Measurements from ENCODE around the gene TM9SF2. TPM values are rescaled to one million over a fixed set of nuclear protein-coding genes. Genes with fewer than 3 reads are reported as not detected.

Gene TM9SF2
- 144 TPM for total RNA-seq
- polyA plus RNA-seq (ENCODE audit: insufficient read depth, low read depth, low replicate concordance) = 88.3 TPM
- long read RNA-seq, donor 1, transcript TM9SF2-201 (17 exons, 3,430 nt) = major isoform, 36 of 41 reads
- long read RNA-seq, donor 1, partial matches to known transcripts = 5 of 41 reads
- long read RNA-seq, donor 1, other reads (novel, unspliced or antisense) = 0 of 41 reads
- long read RNA-seq, donor 2, transcript TM9SF2-201 (17 exons, 3,430 nt) = major isoform, 60 of 104 reads
- long read RNA-seq, donor 2, partial matches to known transcripts = 44 of 104 reads
- long read RNA-seq, donor 2, other reads (novel, unspliced or antisense) = 0 of 104 reads
- long read RNA-seq, donor 3, transcript TM9SF2-201 (17 exons, 3,430 nt) = major isoform, 74 of 98 reads
- long read RNA-seq, donor 3, partial matches to known transcripts = 24 of 98 reads
- long read RNA-seq, donor 3, other reads (novel, unspliced or antisense) = 0 of 98 reads
- long read RNA-seq, donor 4, transcript TM9SF2-201 (17 exons, 3,430 nt) = major isoform, 73 of 95 reads
- long read RNA-seq, donor 4, partial matches to known transcripts = 22 of 95 reads
- long read RNA-seq, donor 4, other reads (novel, unspliced or antisense) = 0 of 95 reads
- long read RNA-seq, donor 5, transcript TM9SF2-201 (17 exons, 3,430 nt) = major isoform, 6 of 6 reads
- long read RNA-seq, donor 5, partial matches to known transcripts = 0 of 6 reads
- long read RNA-seq, donor 5, other reads (novel, unspliced or antisense) = 0 of 6 reads
- long read RNA-seq, donor 6, transcript TM9SF2-201 (17 exons, 3,430 nt) = major isoform, 31 of 60 reads
- long read RNA-seq, donor 6, partial matches to known transcripts = 29 of 60 reads
- long read RNA-seq, donor 6, other reads (novel, unspliced or antisense) = 0 of 60 reads
- long read RNA-seq, donor 7, transcript TM9SF2-201 (17 exons, 3,430 nt) = major isoform, 219 of 259 reads
- long read RNA-seq, donor 7, partial matches to known transcripts = 23 of 259 reads
- long read RNA-seq, donor 7, other reads (novel, unspliced or antisense) = 17 of 259 reads
- long read RNA-seq, donor 8, transcript TM9SF2-201 (17 exons, 3,430 nt) = major isoform, 50 of 56 reads
- long read RNA-seq, donor 8, partial matches to known transcripts = 6 of 56 reads
- long read RNA-seq, donor 8, other reads (novel, unspliced or antisense) = 0 of 56 reads
- long read RNA-seq, donor 9, transcript TM9SF2-201 (17 exons, 3,430 nt) = major isoform, 29 of 29 reads
- long read RNA-seq, donor 9, partial matches to known transcripts = 0 of 29 reads
- long read RNA-seq, donor 9, other reads (novel, unspliced or antisense) = 0 of 29 reads
- long read RNA-seq, donor 10, transcript TM9SF2-201 (17 exons, 3,430 nt) = major isoform, 40 of 90 reads
- long read RNA-seq, donor 10, partial matches to known transcripts = 50 of 90 reads
- long read RNA-seq, donor 10, other reads (novel, unspliced or antisense) = 0 of 90 reads

GRCh38 chr13:99501184-99501847 is at the start of gene TM9SF2:
Gene TM9SF2 (plus strand): TSS chr13:99501472. CDS start chr13:99501607, 135 bp downstream.
- peak within 1 kb of the TSS; percentile 92 to 93 for H3K27ac ChIP-seq (ENCODE audit: low read depth in 2 of 2, low read length in 2 of 2)
- DNase-seq (peak; percentile 99), FAIRE-seq (no peak)
- H3K27me3 ChIP-seq (ENCODE audit: control insufficient read depth, insufficient read depth, low read length) = no peaks in the 10 kb centered on the region
- peak within 1 kb of the TSS; percentile 86 to 94 (median 88) for H3K4me3 ChIP-seq (ENCODE audit: low read length in 3 of 3)
- no peak for TF ChIP-seq CTCF (IDR thresholded peaks at IDR 0.05; ENCODE audit: borderline replicate concordance, extremely low read depth, insufficient read depth)
- no peaks in the 10 kb centered on the region for H3K36me3 ChIP-seq (ENCODE audit: control insufficient read depth in 2 of 3, insufficient read depth in 3 of 3, low read length in 3 of 3)
- peak within 1 kb of the TSS; percentile 85 to 95 (median 91) for H3K9ac ChIP-seq (ENCODE audit: low read length in 3 of 3)
- H3K4me1 ChIP-seq (ENCODE audit: control insufficient read depth in 2 of 3, insufficient read depth in 2 of 3, low read depth in 1 of 3, low read length in 3 of 3) = peaks cover 5 to 13% (median 7%) of the 10 kb centered on the region in 3 donors
- intact Hi-C loops (cut with DNase I) = no loop called here
- no peaks in the 10 kb centered on the region for H3K9me3 ChIP-seq (ENCODE audit: control insufficient read depth in 2 of 3, insufficient read depth in 1 of 3, low read length in 3 of 3)

- TF ChIP-seq CTCF (IDR thresholded peaks at IDR 0.05; ENCODE audit: borderline replicate concordance, extremely low read depth, insufficient read depth) = no peak
- H3K27me3 ChIP-seq (ENCODE audit: control insufficient read depth, insufficient read depth, low read length) = no peaks in the 10 kb centered on the region
- intact Hi-C loops (cut with DNase I) = no loop called here
- H3K36me3 ChIP-seq (ENCODE audit: control insufficient read depth in 2 of 3, insufficient read depth in 3 of 3, low read length in 3 of 3) = no peaks in the 10 kb centered on the region
- H3K9ac ChIP-seq (ENCODE audit: low read length in 3 of 3) = no peak overlapping the region
- DNase-seq (no peak), FAIRE-seq (no peak)
- H3K27ac ChIP-seq (ENCODE audit: low read depth in 2 of 2, low read length in 2 of 2) = no peak overlapping the region
- H3K9me3 ChIP-seq (ENCODE audit: control insufficient read depth in 2 of 3, insufficient read depth in 1 of 3, low read length in 3 of 3) = peaks cover 0 to 3% (median 0%) of the 10 kb centered on the region in 3 donors
- no peaks in the 10 kb centered on the region for H3K4me1 ChIP-seq (ENCODE audit: control insufficient read depth in 2 of 3, insufficient read depth in 2 of 3, low read depth in 1 of 3, low read length in 3 of 3)
- H3K4me3 ChIP-seq (ENCODE audit: low read length in 3 of 3) = no peak overlapping the region
These were observed 46.6 kb upstream of the TM9SF2 start for GRCh38 chr13:99454518-99455183.
